Measurements from ENCODE around the gene FBN2.

The FBN2 gene

DNA sequence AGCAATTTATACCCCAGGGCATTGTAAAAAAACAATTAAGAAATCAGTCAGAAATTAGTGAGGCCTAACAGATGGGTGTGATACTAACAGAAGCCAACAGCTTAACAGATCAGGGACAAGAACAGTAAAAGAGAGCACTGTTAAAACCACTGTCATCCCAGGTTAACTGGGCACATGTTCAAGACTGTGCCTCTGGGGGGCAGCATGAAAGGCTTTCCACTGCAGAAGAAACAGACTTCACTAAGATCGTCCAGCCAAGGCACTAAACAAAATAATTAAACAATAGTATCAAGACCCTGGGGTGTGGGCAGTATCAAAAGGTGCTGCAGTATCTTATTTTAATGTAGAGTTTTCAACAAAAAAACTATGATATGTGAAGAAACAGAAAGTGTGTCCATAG, 43.5 kb downstream of the FBN2 start:
- no peaks in the 10 kb centered on the region for H3K27me3 ChIP-seq (ENCODE audit: insufficient read depth, insufficient read length)
- peaks cover 2% of the 10 kb centered on the region for H3K36me3 ChIP-seq (ENCODE audit: insufficient read depth, insufficient read length, low read length)
- H3K4me3 ChIP-seq (ENCODE audit: insufficient read length, low read depth) = no peak overlapping the region
- H3K9ac ChIP-seq (ENCODE audit: insufficient read length, low read depth) = no peak overlapping the region
- H3K4me1 ChIP-seq (ENCODE audit: insufficient read depth, insufficient read length) = no peaks in the 10 kb centered on the region
- TF ChIP-seq YY1 (IDR thresholded peaks at IDR 0.05; ENCODE audit: insufficient read depth, insufficient read length) (no peak), ZNF274 (IDR thresholded peaks at IDR 0.05; ENCODE audit: low read depth, low read length) (no peak)
- DNase-seq (ENCODE audit: low read depth, low spot score) = no peak
- H3K9me3 ChIP-seq (ENCODE audit: insufficient read depth, low read length) = no peaks in the 10 kb centered on the region

DNA sequence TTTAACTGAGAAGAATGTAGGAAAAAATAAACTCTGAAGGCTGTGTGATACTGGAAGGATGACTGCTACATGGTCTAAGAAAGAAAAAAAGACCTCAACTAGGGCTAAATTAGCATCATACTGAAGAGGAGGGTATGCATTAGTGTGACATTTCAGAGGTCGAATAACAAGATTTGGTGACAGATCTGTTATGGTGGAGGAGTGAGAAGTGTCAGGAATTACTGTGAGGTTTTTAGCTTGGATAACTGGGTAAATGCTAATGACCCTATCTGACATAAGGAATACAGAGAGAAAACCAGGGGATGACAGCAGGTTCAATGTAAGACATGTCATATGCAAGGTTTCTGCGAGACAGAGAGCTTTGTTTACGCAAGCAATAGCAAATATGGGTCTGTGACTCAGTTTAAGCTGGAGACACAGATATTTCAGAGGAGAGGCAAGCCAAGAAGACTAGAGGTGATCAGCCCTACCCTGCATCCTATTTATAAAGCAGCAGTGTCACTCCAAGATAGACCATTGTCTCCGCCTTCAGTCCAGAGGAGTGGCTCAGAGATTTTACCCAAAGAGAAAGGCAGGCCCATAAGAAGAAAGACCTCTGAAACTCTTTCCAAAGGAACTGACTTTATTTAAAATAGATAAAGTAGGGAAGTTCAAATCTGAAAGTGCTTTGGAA, 44.3 kb downstream of the FBN2 start:
- TF ChIP-seq SUZ12 (IDR thresholded peaks at IDR 0.05; ENCODE audit: extremely low read depth, insufficient read depth, insufficient read length) (no peak), YY1 (IDR thresholded peaks at IDR 0.05; ENCODE audit: insufficient read depth, insufficient read length) (no peak), ZNF274 (IDR thresholded peaks at IDR 0.05; ENCODE audit: low read depth, low read length) (no peak)
- DNase-seq (ENCODE audit: low read depth, low spot score) = no peak
- H3K36me3 ChIP-seq (ENCODE audit: insufficient read depth, insufficient read length, low read length) = peaks cover 2% of the 10 kb centered on the region

DNA sequence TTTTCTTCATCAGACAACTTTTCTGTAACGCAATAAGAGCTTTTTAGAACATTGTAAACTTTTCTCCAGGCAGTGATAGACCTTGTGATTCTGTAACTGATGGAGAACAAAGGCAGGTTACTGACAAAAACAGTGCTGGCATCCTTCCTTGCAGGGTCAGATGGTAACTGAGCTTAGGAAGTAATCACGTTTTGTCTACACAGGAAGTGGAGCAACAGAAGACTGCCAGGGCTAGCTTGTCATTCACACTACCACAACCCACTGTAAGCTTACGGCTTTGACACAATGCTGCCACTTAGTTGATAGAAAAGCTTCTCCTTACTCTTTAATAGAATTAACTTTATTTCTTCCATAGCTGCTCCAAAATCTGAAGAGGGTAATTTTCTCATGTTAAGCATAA, 46.8 kb downstream of the FBN2 start:
- no peak for TF ChIP-seq ZNF274 (IDR thresholded peaks at IDR 0.05; ENCODE audit: low read depth, low read length)
- no peak for TF ChIP-seq SUZ12 (IDR thresholded peaks at IDR 0.05; ENCODE audit: extremely low read depth, insufficient read depth, insufficient read length)
- TF ChIP-seq YY1 (IDR thresholded peaks at IDR 0.05; ENCODE audit: insufficient read depth, insufficient read length) = no peak
- no peak overlapping the region for H3K9ac ChIP-seq (ENCODE audit: insufficient read length, low read depth)
- H3K9me3 ChIP-seq (ENCODE audit: insufficient read depth, low read length) = no peaks in the 10 kb centered on the region
- H3K27me3 ChIP-seq (ENCODE audit: insufficient read depth, insufficient read length) = no peaks in the 10 kb centered on the region
- H3K4me1 ChIP-seq (ENCODE audit: insufficient read depth, insufficient read length) = no peaks in the 10 kb centered on the region
- no peak for DNase-seq (ENCODE audit: low read depth, low spot score)
- no peak overlapping the region for H3K4me3 ChIP-seq (ENCODE audit: insufficient read length, low read depth)
- no peaks in the 10 kb centered on the region for H3K36me3 ChIP-seq (ENCODE audit: insufficient read depth, insufficient read length, low read length)

More for the DNA sequence above, 44.3 kb downstream of the FBN2 start:
- no peak overlapping the region for H3K9ac ChIP-seq (ENCODE audit: insufficient read length, low read depth)
- H3K27me3 ChIP-seq (ENCODE audit: insufficient read depth, insufficient read length) = no peaks in the 10 kb centered on the region
- no peaks in the 10 kb centered on the region for H3K9me3 ChIP-seq (ENCODE audit: insufficient read depth, low read length)
- no peak overlapping the region for H3K4me3 ChIP-seq (ENCODE audit: insufficient read length, low read depth)
- H3K4me1 ChIP-seq (ENCODE audit: insufficient read depth, insufficient read length) = no peaks in the 10 kb centered on the region

DNA sequence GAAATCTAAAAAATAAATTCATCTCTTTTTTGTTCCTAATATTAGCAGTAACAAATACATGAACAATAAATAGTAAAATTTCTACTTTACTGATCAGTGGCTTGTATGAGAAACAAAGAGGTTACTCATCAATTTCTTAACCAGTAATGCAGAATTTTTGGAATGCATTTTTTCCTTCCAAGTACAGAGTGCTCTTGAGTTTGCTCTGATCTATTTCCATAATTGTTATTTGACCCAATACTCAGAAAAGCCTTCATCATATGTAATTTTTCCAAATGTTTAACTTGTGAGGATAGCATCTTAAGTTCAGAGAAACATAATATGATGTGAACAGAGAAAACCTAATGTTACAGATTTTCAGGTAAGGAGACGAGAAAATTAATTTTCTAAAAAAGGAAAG, 47.3 kb downstream of the FBN2 start:
- Histone ChIP-seq H3K4me1 (ENCODE audit: insufficient read depth, insufficient read length) (no peaks in the 10 kb centered on the region), H3K36me3 (ENCODE audit: insufficient read depth, insufficient read length, low read length) (no peaks in the 10 kb centered on the region), H3K27me3 (ENCODE audit: insufficient read depth, insufficient read length) (no peaks in the 10 kb centered on the region), H3K9me3 (ENCODE audit: insufficient read depth, low read length) (no peaks in the 10 kb centered on the region), H3K4me3 (ENCODE audit: insufficient read length, low read depth) (no peak overlapping the region), H3K9ac (ENCODE audit: insufficient read length, low read depth) (no peak overlapping the region)
- DNase-seq (ENCODE audit: low read depth, low spot score) = no peak
- no peak for TF ChIP-seq ZNF274 (IDR thresholded peaks at IDR 0.05; ENCODE audit: low read depth, low read length)
- no peak for TF ChIP-seq SUZ12 (IDR thresholded peaks at IDR 0.05; ENCODE audit: extremely low read depth, insufficient read depth, insufficient read length)
- no peak for TF ChIP-seq YY1 (IDR thresholded peaks at IDR 0.05; ENCODE audit: insufficient read depth, insufficient read length)

DNA sequence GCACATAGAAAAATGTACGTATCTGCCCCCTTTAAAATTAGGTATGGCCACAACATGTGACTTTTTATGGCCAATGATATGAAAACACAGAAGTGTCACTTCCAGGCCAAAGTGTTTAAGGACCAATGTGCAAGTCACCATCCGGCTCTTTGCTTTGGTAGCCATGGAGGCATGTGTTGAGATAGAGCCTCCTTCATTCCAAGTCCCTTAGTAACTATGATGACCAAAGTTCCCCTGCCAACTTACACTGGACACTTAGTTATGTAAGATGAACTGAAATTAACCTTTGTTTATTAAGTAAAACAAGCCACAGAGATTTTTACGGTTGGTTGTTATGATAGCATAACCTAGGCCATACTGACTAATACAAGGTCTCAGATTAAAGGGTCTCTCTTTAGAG, 51.0 kb downstream of the FBN2 start:
- H3K9me3 ChIP-seq (ENCODE audit: insufficient read depth, low read length) = no peaks in the 10 kb centered on the region
- no peaks in the 10 kb centered on the region for H3K4me1 ChIP-seq (ENCODE audit: insufficient read depth, insufficient read length)
- no peak for TF ChIP-seq SUZ12 (IDR thresholded peaks at IDR 0.05; ENCODE audit: extremely low read depth, insufficient read depth, insufficient read length)
- TF ChIP-seq ZNF274 (IDR thresholded peaks at IDR 0.05; ENCODE audit: low read depth, low read length) = no peak
- no peak for TF ChIP-seq YY1 (IDR thresholded peaks at IDR 0.05; ENCODE audit: insufficient read depth, insufficient read length)
- DNase-seq (ENCODE audit: low read depth, low spot score) = no peak
- no peaks in the 10 kb centered on the region for H3K36me3 ChIP-seq (ENCODE audit: insufficient read depth, insufficient read length, low read length)
- H3K27me3 ChIP-seq (ENCODE audit: insufficient read depth, insufficient read length) = no peaks in the 10 kb centered on the region
- no peak overlapping the region for H3K9ac ChIP-seq (ENCODE audit: insufficient read length, low read depth)
- no peak overlapping the region for H3K4me3 ChIP-seq (ENCODE audit: insufficient read length, low read depth)

DNA sequence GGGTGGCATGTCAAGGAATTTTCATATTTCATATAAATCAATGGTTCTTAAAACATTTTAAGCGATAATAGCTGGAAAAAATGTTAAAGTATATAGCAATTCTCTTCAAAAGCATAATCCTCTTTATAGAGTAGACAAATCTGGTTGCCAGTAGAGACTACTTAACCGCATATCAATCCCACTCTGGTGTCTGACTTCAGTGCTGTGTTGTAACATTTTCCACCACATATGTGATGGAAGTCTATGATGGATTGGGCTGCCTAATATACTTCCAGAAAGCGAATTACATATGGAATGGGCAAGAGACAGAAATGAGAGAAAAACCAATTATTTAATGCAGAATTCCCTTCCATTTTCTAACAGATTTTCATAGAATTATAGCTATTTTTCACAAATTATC, 54.3 kb downstream of the FBN2 start:
- TF ChIP-seq SUZ12 (IDR thresholded peaks at IDR 0.05; ENCODE audit: extremely low read depth, insufficient read depth, insufficient read length) = no peak
- Histone ChIP-seq H3K36me3 (ENCODE audit: insufficient read depth, insufficient read length, low read length) (no peaks in the 10 kb centered on the region), H3K4me3 (ENCODE audit: insufficient read length, low read depth) (no peak overlapping the region), H3K9me3 (ENCODE audit: insufficient read depth, low read length) (no peaks in the 10 kb centered on the region), H3K9ac (ENCODE audit: insufficient read length, low read depth) (no peak overlapping the region), H3K4me1 (ENCODE audit: insufficient read depth, insufficient read length) (no peaks in the 10 kb centered on the region), H3K27me3 (ENCODE audit: insufficient read depth, insufficient read length) (no peaks in the 10 kb centered on the region)
- DNase-seq (ENCODE audit: low read depth, low spot score) = no peak

DNA sequence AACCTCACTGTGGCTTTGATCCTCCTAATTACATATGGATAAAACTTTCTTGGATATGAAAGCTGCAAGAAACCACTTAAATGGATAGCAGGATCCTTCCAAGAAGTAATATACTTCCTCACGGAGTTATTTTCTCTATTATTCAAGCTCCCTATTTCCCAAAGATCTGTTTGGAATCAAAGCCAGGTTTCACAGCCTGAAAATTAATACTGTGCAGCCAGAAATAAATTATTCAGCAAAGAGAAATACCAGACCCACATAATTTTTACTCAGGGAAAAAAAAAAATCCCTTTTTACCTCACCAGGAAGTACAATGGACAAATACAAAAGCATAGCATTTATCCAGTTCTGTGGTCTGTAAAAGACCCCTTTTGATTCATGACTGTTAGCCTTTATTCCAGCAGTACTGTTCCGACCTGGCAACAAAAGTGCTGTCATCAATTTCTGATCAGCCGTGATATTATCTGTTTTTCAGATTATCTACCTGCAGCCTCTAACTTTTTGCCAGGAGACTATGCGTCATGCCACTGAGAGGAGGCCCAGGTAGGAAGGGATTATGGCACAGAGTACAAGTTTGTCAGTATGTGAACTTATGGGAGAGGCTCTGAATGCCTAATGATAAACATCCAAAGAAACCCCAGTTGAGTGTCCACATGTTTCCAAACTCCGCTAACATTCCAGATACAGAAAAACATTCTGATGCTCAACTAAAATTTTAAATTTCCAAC, 57.0 kb downstream of the FBN2 start:
- no peaks in the 10 kb centered on the region for H3K36me3 ChIP-seq (ENCODE audit: insufficient read depth, insufficient read length, low read length)
- no peaks in the 10 kb centered on the region for H3K4me1 ChIP-seq (ENCODE audit: insufficient read depth, insufficient read length)
- no peak overlapping the region for H3K4me3 ChIP-seq (ENCODE audit: insufficient read length, low read depth)
- no peaks in the 10 kb centered on the region for H3K9me3 ChIP-seq (ENCODE audit: insufficient read depth, low read length)
- no peak for DNase-seq (ENCODE audit: low read depth, low spot score)
- H3K9ac ChIP-seq (ENCODE audit: insufficient read length, low read depth) = no peak overlapping the region
- H3K27me3 ChIP-seq (ENCODE audit: insufficient read depth, insufficient read length) = no peaks in the 10 kb centered on the region
- TF ChIP-seq ZNF274 (IDR thresholded peaks at IDR 0.05; ENCODE audit: low read depth, low read length) (no peak), SUZ12 (IDR thresholded peaks at IDR 0.05; ENCODE audit: extremely low read depth, insufficient read depth, insufficient read length) (no peak), YY1 (IDR thresholded peaks at IDR 0.05; ENCODE audit: insufficient read depth, insufficient read length) (no peak)
